HEK293 (cell line): ENCODE measurements around the gene PDIA5.

ENCODE experiments used
- FEZF1 ChIP-seq: fragments of 450-650 bp; formaldehyde crosslinking; IDR thresholded peaks from 2 replicates; pipeline ENCODE4 v1.5.1; 2016; ENCODE audit warnings: missing biosample characterization, missing genetic modification characterization
- HOXC10 ChIP-seq: sonication (generic); formaldehyde crosslinking; IDR thresholded peaks from 2 replicates; pipeline ENCODE4 v1.8.1; 2023; ENCODE audit warnings: mild to moderate bottlenecking, missing genetic modification reagents
- MYNN ChIP-seq: fragments of 450-650 bp; formaldehyde crosslinking; IDR thresholded peaks from 2 replicates; pipeline ENCODE4 v1.5.1; 2016; ENCODE audit warnings: missing biosample characterization, missing genetic modification characterization, borderline replicate concordance
- OSR2 ChIP-seq: fragments of 450-650 bp; formaldehyde crosslinking; IDR thresholded peaks from 2 replicates; pipeline ENCODE4 v1.5.1; 2016; ENCODE audit warnings: missing biosample characterization, missing genetic modification characterization
- RBAK ChIP-seq: fragments of 450-650 bp; formaldehyde crosslinking; IDR thresholded peaks from 2 replicates; pipeline ENCODE4 v1.5.1; 2016; ENCODE audit warnings: missing biosample characterization, missing genetic modification characterization
- ZBTB8A ChIP-seq: fragments of 450-650 bp; formaldehyde crosslinking; IDR thresholded peaks from 2 replicates; pipeline ENCODE4 v1.5.1; 2016; ENCODE audit warnings: missing biosample characterization, missing genetic modification characterization
- ZIC2 ChIP-seq: fragments of 450-650 bp; formaldehyde crosslinking; IDR thresholded peaks from 2 replicates; pipeline ENCODE4 v1.5.1; 2016; ENCODE audit warnings: missing biosample characterization, missing genetic modification characterization
- ZNF169 ChIP-seq: fragments of 450-650 bp; formaldehyde crosslinking; IDR thresholded peaks from 2 replicates; pipeline ENCODE4 v1.5.1; 2016; ENCODE audit warnings: missing biosample characterization, missing genetic modification characterization
- ZNF214 ChIP-seq: fragments of 450-650 bp; formaldehyde crosslinking; IDR thresholded peaks from 2 replicates; pipeline ENCODE4 v1.5.1; 2017; ENCODE audit warnings: missing biosample characterization, mild to moderate bottlenecking, missing genetic modification characterization, borderline replicate concordance
- ZNF433 ChIP-seq: fragments of 450-650 bp; formaldehyde crosslinking; IDR thresholded peaks from 2 replicates; pipeline ENCODE4 v1.5.1; 2016; ENCODE audit warnings: missing biosample characterization, missing genetic modification characterization, low read depth
- ZNF521 ChIP-seq: fragments of 450-650 bp; formaldehyde crosslinking; IDR thresholded peaks from 2 replicates; pipeline ENCODE4 v1.5.1; 2017; ENCODE audit warnings: missing biosample characterization, mild to moderate bottlenecking, missing genetic modification characterization
- ZNF747 ChIP-seq: fragments of 450-650 bp; formaldehyde crosslinking; IDR thresholded peaks from 2 replicates; pipeline ENCODE4 v1.5.1; 2016; ENCODE audit warnings: missing biosample characterization, missing genetic modification characterization
- ZNF776 ChIP-seq: fragments of 450-650 bp; formaldehyde crosslinking; IDR thresholded peaks from 2 replicates; pipeline ENCODE4 v1.5.0; 2017; ENCODE audit warnings: missing biosample characterization, missing genetic modification characterization, borderline replicate concordance
- TF ChIP-seq, protein P1 (sequence below): fragments of 450-650 bp; formaldehyde crosslinking; IDR thresholded peaks from 2 replicates; pipeline ENCODE4 v1.5.1; 2016; ENCODE audit warnings: missing biosample characterization, missing genetic modification characterization
- TF ChIP-seq, protein P2 (sequence below): fragments of 450-650 bp; formaldehyde crosslinking; IDR thresholded peaks from 2 replicates; pipeline ENCODE4 v1.5.1; 2016; ENCODE audit warnings: missing biosample characterization, missing genetic modification characterization
- TF ChIP-seq, protein P3 (sequence below): fragments of 450-650 bp; formaldehyde crosslinking; conservative IDR thresholded peaks from 2 replicates; pipeline ENCODE4 v1.5.1; 2016; ENCODE audit warnings: low read depth, missing biosample characterization, missing genetic modification characterization
- TF ChIP-seq, protein P4 (sequence below): fragments of 450-650 bp; formaldehyde crosslinking; IDR thresholded peaks from 2 replicates; pipeline ENCODE4 v1.5.1; 2016; ENCODE audit warnings: missing biosample characterization, missing genetic modification characterization
- TF ChIP-seq, protein P5 (sequence below): fragments of 450-650 bp; formaldehyde crosslinking; IDR thresholded peaks from 2 replicates; pipeline ENCODE4 v1.5.1; 2017; ENCODE audit warnings: missing biosample characterization, mild to moderate bottlenecking, missing genetic modification characterization, moderate library complexity

Gene PDIA5

DNA sequence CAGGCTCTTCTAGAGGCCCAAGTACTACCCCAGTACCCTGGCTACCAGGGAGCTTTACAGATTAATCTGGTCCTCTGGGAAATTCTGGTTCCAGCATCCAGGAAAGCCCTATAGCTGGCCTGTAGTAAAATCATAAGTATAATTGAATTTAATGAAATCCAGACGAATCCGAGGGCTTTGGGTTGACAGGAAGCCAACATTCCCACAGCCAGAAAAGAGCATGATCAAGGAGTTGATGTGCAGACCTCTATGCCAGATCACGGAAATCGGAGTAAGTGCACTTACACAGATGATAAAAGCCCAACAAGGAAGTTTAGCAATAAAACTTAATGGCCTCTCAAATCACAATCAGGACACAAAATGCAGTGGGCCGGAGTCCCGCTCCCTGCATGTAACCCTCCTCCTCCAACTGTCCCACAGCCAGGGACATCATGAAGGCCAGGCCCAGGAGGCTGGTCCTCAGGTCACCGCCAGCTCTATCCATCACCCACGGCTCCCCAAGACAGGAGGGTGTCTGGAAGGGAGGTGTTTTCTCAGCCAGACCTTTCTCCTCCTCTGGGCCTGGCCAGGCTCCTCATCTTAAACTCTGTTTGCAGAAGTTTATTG, 72.1 kb downstream of the PDIA5 start (continued):
- TF ChIP-seq, protein P1, sequence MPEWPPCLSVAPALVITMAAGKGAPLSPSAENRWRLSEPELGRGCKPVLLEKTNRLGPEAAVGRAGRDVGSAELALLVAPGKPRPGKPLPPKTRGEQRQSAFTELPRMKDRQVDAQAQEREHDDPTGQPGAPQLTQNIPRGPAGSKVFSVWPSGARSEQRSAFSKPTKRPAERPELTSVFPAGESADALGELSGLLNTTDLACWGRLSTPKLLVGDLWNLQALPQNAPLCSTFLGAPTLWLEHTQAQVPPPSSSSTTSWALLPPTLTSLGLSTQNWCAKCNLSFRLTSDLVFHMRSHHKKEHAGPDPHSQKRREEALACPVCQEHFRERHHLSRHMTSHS (tag by site-specific recombination), result no peak
- peak; percentile 66 for TF ChIP-seq OSR2 (tag by site-specific recombination)
- TF ChIP-seq, protein P2, sequence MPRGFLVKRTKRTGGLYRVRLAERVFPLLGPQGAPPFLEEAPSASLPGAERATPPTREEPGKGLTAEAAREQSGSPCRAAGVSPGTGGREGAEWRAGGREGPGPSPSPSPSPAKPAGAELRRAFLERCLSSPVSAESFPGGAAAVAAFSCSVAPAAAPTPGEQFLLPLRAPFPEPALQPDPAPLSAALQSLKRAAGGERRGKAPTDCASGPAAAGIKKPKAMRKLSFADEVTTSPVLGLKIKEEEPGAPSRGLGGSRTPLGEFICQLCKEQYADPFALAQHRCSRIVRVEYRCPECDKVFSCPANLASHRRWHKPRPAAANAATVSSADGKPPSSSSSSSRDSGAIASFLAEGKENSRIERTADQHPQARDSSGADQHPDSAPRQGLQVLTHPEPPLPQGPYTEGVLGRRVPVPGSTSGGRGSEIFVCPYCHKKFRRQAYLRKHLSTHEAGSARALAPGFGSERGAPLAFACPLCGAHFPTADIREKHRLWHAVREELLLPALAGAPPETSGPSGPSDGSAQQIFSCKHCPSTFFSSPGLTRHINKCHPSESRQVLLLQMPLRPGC (tag by site-specific recombination), result no peak
- TF ChIP-seq ZBTB8A (tag by site-specific recombination), result 0 out of 2 replicates have a peak, but pooled peaks have one; percentile 11
- TF ChIP-seq ZNF747 (tag by site-specific recombination), result no peak
- TF ChIP-seq HOXC10 (CRISPR knock-in tag), result no peak
- TF ChIP-seq, protein P3, sequence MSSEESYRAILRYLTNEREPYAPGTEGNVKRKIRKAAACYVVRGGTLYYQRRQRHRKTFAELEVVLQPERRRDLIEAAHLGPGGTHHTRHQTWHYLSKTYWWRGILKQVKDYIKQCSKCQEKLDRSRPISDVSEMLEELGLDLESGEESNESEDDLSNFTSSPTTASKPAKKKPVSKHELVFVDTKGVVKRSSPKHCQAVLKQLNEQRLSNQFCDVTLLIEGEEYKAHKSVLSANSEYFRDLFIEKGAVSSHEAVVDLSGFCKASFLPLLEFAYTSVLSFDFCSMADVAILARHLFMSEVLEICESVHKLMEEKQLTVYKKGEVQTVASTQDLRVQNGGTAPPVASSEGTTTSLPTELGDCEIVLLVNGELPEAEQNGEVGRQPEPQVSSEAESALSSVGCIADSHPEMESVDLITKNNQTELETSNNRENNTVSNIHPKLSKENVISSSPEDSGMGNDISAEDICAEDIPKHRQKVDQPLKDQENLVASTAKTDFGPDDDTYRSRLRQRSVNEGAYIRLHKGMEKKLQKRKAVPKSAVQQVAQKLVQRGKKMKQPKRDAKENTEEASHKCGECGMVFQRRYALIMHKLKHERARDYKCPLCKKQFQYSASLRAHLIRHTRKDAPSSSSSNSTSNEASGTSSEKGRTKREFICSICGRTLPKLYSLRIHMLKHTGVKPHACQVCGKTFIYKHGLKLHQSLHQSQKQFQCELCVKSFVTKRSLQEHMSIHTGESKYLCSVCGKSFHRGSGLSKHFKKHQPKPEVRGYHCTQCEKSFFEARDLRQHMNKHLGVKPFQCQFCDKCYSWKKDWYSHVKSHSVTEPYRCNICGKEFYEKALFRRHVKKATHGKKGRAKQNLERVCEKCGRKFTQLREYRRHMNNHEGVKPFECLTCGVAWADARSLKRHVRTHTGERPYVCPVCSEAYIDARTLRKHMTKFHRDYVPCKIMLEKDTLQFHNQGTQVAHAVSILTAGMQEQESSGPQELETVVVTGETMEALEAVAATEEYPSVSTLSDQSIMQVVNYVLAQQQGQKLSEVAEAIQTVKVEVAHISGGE (tag by site-specific recombination), result no peak
- TF ChIP-seq, protein P4, sequence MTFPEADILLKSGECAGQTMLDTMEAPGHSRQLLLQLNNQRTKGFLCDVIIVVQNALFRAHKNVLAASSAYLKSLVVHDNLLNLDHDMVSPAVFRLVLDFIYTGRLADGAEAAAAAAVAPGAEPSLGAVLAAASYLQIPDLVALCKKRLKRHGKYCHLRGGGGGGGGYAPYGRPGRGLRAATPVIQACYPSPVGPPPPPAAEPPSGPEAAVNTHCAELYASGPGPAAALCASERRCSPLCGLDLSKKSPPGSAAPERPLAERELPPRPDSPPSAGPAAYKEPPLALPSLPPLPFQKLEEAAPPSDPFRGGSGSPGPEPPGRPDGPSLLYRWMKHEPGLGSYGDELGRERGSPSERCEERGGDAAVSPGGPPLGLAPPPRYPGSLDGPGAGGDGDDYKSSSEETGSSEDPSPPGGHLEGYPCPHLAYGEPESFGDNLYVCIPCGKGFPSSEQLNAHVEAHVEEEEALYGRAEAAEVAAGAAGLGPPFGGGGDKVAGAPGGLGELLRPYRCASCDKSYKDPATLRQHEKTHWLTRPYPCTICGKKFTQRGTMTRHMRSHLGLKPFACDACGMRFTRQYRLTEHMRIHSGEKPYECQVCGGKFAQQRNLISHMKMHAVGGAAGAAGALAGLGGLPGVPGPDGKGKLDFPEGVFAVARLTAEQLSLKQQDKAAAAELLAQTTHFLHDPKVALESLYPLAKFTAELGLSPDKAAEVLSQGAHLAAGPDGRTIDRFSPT, result no peak
- TF ChIP-seq ZNF776 (tag by site-specific recombination), result no peak
- 0 out of 2 replicates have a peak, but pooled peaks have one; percentile 7 for TF ChIP-seq ZIC2 (tag by site-specific recombination)
- no peak for TF ChIP-seq RBAK
- TF ChIP-seq ZNF169, result no peak
- no peak for TF ChIP-seq ZNF433 (tag by site-specific recombination)
- no peak for TF ChIP-seq ZNF521 (tag by site-specific recombination)
- TF ChIP-seq ZNF214 (tag by site-specific recombination), result no peak
- TF ChIP-seq FEZF1 (tag by site-specific recombination), result peak; percentile 70
- TF ChIP-seq MYNN (tag by site-specific recombination), result no peak
- TF ChIP-seq, protein P5, sequence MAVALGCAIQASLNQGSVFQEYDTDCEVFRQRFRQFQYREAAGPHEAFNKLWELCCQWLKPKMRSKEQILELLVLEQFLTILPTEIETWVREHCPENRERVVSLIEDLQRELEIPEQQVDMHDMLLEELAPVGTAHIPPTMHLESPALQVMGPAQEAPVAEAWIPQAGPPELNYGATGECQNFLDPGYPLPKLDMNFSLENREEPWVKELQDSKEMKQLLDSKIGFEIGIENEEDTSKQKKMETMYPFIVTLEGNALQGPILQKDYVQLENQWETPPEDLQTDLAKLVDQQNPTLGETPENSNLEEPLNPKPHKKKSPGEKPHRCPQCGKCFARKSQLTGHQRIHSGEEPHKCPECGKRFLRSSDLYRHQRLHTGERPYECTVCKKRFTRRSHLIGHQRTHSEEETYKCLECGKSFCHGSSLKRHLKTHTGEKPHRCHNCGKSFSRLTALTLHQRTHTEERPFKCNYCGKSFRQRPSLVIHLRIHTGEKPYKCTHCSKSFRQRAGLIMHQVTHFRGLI (tag by site-specific recombination), result peak; percentile 90
